RPMI7951 (cell line): Measurements from ENCODE around the gene MRM2. TPM values are rescaled to one million over a fixed set of nuclear protein-coding genes. Genes with fewer than 3 reads are reported as not detected.
"Not testable (repeated sequence)": the region's sequence is repeated elsewhere in the genome, so short reads cannot be mapped to it uniquely, and the experiment has no call there.

ENCODE experiments used
- DNase-seq: peaks from one replicate; pipeline ENCODE4 v3.0.0-alpha.2; 2012; ENCODE audit warnings: low read depth
- total RNA-seq: library from RNA; depleted of rRNA; stranded (reverse); fragments of >200 nt; shearing (Covaris generic); gene quantifications from 2 replicates; pipeline ENCODE4 v1.2.3, GENCODE V29; 2014; rRNA removed

The MRM2 gene
- 36.4 and 36.8 TPM in 2 replicates for total RNA-seq

DNA sequence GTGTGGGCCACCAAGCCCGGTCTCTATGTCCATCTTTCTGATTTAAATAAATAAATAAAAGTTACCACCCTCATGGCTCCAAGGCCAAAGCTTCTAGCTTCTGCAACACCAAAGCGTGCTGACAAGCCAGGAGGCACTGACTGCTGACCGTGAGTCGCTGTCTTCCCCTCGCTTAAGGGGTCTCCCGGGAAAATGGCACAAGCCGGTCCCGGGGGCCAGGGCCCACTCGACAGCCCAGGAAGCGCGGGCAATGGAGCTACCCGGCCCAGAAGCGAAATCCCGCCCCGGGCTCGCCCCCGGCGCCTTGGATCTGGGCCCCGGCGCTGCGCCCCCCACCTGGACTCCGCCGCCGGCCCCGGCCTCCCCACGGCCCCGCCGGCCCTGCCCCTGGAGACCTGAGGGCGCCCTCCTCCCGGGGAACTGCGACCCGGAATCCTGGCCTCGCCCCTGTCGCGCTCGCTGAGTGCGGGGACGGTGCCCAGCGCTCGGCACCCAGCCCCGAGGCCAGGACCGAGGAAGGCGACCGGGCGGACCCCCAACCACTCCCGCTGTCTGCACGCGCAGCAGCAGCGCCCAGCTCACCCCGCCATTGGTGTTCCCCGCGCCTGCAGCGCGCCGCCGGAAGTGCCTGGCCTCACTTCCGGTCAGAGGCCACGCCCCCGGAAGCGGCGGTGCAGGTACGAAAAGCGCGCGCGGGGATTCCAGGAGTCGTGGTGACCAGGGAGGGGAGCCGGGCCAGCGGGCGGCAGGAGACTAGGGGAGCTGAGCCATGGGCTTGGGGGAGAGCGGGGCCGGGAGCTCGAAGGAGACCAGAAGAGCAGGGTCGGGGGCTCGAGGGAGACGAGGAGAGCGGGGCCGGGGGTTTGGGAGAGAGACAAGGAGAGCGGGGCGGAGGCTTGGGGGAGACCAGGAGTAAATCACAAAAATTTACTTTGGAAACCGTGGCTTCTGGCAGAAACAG, at the start of gene MRM2, which contains the start of gene NUDT1:
Gene MRM2, minus strand, starts transcription at position 626 of the 961 bp plus-strand sequence. Its CDS starts 36 bp downstream, at position 590.
Gene NUDT1, plus strand, starts transcription at position 647 of the 961 bp plus-strand sequence. CDS start 2,349 bp downstream, outside the sequence.
- DNase-seq: peak; percentile 81

DNA sequence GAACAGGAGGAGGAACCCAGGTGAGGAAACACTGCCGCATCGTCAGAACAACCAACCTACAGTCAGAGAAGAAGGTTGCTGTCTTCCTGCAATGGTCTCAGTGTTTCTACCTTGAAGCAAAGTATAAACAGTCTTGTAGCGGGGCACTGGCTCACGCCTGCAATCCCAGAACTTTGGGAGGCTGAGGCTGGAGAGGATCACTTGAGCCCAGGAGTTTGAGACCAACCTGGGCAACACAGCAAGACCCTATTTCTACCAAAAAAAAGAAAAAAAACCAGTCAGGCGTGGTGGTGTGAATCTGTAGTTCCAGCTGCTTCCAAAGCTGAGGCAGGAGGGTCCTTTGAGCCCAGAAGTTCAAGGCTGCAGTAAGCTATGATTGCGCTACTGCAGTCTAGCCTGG, 48.9 kb upstream of the MRM2 start:
- DNase-seq: no peak

DNA sequence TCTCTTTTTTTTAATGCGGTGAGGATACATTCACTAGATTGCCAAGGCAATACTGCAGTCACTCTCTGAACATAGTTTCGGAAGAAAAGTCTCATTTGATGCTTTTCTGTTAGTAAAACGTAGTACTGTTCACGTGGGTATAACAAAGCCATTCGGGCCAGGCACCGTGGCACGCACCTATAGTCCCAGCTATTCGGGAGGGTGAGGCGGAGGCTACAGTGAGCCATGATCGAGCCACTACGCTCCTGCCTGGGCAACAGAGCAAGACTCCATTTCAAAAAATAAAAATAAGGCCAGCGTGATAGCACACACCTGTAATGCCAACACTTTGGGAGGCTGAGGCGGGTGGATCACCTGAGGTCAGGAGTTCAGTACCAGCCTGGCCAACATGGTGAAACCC, 47.6 kb upstream of the MRM2 start:
- no peak for DNase-seq

DNA sequence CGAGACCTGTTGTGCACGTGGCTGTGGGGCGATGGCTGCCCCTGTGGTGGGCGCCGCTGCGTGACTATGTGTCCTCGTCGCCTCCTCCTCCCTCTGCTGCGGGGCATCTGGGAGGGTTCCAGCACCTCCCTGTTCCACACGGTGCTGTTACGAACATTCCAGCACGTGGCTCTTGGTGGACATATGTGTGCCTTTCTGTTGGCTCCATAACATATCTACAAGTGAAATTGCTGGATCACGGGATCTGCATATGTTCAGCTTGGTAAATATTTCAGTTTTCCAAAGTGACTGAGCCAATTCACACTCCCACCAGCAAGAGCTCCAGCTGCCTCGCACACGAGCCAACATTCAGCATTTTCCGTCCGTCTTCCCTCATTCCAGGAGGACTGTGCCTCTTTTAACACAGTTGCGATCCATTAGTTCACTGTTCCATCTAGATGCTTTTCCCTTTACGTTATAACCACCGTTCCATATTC, 47.1 kb upstream of the MRM2 start:
- DNase-seq: no peak

DNA sequence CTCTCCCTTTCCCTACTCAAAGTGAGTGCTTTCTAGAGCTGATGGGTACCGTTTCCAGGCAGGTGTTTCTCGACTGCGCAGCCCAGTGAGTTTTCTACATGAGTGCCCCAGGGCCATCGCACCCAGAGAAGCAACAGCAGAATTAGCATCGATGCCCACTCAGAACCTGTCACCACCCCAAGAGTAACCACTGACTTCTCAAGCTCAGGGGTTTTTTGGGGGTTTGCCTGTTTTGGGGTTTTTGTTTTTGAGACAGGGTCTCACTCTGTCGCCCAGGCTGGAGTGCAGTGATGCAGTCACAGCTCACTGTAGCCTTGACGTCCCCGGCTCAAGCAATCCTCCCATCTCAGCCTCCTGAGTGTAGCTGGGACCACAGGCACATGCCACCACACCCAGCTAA, 46.5 kb upstream of the MRM2 start:
- no peak for DNase-seq

DNA sequence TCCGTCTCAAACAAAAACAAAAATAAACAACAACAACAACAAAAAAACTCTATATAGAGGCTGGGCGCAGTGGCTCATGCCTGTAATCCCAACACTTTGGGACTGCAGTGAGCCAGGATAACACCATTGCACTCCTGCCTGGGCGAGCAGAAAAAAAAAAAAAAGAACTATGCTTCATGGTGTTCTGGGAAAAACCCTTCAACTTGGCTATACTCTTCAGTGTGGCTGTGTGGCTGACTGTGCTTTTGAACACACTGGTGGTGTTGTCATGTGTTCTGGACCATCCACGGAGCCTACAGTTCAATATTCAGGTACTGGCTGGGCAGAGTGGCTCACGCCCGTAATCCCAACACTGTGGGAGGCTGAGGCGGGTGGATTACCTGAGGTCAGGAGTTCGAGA, 45.7 kb upstream of the MRM2 start:
- DNase-seq: no peak

DNA sequence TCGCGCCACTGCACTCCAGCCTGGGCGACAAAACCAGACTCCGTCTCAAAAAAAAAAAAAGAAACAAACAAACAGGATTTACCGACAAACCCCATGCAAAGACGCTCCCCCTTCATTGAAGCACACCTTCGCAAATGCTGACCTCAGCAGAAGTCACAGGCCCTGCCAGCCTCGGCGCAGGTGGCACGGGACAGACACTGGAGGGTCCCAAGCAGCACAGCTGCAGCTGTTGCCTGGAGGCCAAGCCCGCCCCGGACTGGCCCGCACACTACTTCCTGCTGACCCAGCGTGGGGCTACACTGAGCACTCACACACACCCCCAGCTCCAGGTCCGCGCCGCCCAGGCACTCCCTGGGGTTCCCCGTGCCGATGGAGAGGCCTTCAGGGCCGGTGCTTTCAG, 41.1 kb upstream of the MRM2 start:
- DNase-seq: no peak

DNA sequence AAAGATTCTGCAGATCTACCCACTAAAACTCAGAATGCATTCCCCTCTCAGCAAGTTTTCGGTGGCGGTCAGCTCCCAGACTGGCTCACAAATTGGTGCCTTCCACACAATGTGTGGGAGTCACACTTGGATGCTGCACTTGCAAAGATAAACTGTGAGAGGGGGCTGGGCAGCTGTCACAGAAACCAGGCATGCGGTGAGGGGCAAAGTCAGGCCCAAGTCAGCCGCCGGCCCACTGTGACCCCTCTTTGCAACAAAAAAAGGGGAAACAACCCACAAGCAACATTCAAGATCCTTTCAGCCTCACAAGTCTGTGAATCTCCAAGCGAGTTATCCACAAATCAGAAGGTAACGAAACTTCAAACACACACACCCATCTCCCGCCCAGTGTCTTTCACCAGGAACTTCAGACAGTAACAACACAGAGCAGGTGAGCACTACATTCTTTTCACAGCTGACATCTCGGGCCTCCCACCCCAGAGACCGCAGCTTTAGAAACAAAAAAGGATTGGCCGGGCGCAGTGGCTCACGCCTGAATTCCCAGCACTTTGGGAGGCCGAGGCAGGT, 40.3 kb upstream of the MRM2 start:
- no peak for DNase-seq

DNA sequence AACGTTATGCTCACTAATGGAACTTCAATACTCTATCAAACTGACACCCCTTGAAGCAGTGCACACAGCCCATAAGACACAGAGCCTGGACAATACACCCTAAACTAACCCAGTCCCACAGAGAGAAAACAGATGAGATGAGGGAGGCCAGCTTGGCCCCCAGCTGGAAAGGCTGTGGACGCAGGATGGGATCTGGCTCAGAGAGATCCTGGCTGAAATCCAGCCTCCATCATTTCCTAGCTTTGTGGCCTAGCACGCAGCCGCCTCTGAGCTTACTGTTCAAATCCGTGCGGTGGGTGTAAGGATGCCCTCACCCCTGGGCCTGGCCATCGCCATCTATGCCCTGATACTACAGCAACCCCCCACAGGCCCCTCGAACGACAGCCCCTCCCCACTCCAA, 39.5 kb upstream of the MRM2 start:
- no peak for DNase-seq

DNA sequence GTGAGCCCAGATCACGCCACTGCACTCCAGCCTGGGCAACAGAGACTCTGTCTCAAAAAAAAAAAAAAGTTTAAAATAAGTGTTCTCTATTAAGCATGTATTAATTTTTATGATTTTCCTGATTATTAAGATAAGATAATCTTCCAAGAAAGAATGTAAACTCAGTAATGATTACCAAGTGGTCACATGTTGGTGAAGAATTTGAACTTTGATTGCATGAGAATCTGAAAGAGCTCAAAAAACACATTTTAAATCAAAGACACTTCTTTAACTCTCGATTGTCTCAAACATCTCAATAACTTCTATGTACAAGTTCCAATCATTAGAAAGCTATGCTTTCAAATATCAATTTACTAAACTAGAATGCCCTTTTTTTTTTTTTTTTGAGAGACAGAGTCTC, 38.4 kb upstream of the MRM2 start:
- DNase-seq: no peak

DNA sequence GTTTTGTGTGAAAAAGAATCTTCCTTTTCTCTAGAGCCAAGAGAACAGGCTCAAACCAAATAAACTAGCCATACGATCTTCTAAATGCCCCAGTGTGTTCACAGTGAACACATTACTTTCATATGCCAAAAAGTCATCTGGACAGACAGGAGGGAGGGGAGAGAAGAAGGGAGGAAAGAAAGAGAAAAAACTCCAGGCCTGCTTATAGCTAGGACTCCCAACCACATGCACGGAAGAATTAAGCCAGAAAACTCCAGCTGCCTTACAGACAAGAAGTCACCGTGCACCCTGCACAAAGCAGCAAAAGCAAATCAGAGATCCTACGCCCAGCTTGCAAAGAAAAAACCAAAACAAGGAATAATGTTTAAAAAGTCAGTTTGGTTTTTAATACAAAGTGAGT, 37.9 kb upstream of the MRM2 start:
- DNase-seq: no peak

DNA sequence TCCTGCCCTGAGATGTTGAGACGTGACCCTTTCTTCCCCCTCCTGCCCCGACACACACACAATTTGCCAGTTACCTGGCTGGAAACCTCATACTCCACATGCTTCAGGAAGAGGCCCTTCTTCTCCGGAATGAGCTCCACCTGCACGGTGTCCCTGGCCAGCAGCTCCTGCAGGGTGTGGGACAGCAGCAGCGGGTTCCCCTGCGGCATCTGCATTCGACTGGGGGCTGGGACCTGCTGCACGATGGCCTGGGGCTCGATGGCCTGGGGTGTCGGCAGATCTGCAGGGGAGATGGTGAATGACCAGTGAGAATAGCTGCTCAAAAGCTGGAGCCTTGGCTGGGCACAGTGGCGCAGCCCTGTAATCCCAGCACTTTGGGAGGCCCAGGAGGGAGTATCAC, 36.0 kb upstream of the MRM2 start:
- no peak for DNase-seq

DNA sequence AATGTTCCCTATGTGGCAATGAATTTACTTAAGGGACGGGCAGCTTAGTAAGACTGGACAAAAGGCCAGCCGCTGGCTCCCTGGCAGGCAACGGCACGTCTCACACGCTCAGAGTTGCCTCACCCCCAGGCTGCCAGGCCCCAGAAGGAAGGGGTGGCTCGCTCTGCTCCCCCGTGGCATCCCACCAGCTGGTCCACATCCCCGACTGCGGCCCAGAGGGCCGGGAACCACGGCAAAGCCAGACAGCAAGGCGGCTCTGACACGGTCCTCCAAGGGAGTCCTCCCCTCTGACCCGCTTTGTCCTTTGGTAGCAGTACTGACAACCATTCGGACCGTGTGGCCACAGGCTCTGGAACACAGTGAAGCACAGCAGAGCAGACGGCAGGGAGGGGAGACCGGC, 34.1 kb upstream of the MRM2 start:
- no peak for DNase-seq

DNA sequence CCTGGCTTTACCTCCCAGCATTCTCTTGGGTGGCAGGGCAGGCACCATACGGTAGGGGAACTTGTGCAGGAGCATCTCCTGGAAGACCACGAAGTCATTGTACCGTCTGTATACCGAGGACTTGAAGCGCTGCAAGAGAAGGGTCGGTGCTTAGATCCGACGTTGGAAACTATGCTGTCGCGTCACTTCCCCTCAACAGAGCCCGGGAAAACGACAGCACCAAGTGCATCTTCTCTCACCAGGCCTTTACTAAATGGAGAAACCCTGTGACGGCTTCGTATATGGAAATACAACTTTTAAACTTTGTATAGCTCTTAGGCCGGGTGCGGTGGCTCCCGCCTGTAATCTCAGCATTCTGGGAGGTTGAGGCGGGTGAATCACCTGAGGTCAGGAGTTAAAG, 33.1 kb upstream of the MRM2 start:
- no peak for DNase-seq

DNA sequence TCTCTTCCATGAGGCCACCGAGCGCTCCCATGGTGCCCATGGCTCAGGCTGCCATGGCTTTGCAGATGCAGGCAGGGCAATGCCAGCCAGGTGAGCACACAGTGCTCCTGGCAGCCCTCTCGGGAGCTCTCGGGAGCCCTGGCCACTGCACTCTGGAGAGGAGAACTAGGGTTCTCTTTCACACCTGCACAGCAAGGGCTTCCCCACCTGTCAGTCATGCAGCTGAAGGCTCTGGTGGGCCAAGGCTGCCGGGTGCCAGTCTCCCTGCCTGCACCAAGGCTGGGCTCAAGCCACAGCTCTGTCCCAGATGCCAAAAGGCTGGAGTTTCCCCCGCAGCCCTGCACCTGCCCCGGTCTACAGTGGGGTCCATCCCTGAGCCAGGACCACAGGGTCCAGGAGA, 32.7 kb upstream of the MRM2 start:
- DNase-seq: no peak

DNA sequence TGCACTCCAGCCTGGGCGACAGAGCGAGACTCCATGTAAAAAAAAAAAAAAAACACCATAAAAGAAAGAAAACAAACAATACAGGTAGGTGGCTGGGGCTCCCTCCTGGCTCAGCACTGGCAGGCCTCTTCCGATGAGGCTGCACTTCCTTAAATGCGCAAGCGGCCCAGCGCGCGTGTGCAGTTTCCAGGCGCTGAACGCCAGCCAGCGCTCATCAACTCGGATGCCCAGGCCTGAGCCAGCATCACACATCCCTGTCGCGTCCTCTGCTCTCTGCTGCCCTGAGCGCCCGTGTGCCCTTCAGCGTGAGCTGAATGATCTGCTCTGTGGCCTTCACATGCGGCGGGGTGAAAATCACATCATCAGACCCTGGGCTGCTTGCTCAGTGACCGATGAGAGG, 31.9 kb upstream of the MRM2 start:
- DNase-seq: no peak

DNA sequence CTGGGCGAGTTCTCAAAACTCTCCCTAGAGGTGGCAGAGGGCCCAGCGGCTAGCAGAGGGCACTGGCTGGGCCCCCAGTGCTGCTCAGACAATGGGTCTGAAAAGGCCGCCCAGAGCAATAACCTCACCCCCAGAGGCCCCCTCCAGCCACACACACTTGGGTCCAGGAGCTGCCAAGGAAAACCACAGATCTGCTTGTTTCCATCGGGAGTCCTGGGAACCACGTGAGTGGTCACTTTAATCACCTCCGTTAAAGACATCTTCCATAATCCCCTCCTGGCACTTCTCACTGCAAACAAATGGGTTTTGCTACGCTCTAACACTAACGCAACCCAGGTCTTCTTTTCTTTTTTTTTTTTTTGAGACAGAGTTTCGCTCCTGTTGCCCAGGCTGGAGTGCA, 30.0 kb upstream of the MRM2 start:
- DNase-seq: no peak

DNA sequence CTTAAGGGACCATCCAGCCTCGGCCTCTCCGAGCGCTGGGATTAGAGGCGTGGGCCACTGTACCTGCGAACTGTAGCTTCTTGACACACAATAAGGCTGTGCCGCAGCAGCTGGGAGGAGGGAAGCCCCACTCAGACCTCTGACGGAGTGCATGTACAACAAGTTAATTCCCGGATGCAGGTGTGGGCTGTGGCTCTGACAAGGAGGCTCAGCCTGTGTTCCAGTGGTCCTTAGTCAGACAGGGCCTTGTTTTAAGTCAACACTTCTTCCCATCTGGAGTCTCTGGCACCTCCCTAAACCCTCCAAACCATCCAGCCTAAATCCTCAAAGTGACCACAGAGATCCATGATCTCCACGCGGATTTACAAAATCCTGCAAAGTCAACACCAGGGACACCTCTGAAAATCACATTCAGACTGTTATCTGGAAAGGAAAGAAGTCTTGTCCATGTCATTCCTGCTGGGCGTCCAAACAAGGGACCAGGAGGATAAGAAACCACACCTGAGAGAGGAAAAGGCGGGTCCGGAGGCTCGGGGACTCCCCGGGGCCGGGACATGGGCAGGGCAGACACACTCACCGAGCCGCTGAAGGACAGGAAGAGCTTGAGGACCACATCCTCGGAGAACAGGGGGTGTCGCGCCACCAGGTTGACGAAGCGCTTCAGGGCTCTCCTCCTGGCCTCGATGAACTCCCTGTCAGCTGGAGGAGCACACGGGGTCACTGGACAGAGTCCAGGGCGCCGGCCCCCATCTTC, 29.4 kb upstream of the MRM2 start:
- no peak for DNase-seq

DNA sequence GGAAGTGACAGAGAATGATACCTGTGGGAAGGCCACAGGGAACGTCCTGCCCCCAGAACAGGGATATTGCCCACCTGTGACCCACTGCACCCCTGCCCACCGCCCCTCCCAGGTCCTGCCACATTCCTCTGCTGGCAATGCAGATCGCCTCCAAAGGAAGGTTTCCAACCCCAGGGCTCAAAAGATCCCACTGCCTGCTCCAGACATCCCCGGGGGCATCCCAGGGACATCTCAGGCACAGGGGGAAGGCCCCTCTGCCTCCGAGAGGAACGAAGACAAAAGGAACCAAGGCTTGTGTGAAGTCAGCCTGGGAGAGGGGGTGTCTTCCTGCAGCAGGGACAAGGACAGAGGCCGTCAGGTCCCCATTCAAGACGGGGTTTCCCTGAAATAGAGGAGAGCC, 28.5 kb upstream of the MRM2 start:
- DNase-seq: no peak

DNA sequence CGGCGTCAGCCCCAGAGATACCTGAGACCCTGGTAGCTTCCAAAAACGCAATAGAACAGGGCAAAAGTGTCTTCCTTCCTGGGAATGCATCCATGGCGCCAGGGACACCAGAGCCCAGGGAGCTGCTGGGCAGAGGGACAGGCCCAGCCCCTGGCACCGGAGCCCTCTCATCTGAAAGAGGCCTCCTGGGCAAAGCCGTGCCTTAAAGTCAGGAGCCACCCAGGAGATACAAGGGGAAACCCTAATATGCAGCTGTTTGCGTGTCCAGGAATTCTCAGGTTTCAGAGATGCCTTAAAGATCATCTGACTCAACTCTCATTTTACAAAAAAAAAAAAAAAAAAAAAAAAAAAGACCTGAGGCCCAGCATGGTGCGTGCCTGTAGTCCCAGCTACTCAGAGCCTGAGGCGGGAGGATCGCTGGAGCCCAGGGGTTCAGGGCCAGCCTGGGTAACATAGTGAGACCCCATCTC, 28.0 kb upstream of the MRM2 start:
- DNase-seq: no peak

DNA sequence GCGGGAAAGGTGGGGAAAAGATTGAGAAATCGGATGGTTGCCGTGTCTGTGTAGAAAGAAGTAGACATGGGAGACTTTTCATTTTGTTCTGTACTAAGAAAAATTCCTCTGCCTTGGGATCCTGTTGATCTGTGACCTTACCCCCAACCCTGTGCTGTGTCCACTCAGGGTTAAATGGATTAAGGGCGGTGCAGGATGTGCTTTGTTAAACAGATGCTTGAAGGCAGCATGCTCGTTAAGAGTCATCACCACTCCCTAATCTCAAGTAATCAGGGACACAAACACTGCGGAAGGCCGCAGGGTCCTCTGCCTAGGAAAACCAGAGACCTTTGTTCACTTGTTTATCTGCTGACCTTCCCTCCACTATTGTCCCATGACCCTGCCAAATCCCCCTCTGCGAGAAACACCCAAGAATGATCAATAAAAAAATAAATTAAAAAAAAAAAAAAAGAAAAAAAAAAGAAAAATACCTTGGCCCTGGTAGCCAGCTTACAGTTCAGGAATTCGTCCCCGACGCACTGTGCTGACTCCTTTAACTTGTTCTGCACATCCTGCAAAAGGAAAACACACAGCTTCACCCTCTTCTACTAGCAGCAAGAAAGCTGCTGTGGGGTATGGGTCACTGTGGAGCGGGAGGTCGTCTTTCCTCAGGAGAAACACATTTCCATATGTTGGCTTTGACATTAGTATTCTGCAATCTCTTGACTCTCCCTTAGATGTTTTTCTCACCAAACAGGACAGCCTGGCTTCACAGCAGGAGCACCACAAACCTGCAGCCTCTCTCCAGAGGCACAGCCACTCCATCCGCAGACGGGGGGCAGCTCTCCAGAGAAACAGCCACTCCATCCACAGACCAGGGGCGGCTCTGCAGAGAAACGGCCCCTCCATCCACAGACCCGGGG, 27.3 kb upstream of the MRM2 start:
- not testable (repeated sequence) for DNase-seq
